ENCODE data around the gene SH2D3A.

Gene SH2D3A

GRCh38 chr19:6739883-6740588 is 27.2 kb downstream of the SH2D3A start:
- H3K4me1 Mint-ChIP-seq (ENCODE audit: low read depth): peaks cover 52% of the 10 kb centered on the region
- H3K36me3 Mint-ChIP-seq (ENCODE audit: low read depth): peaks cover 22% of the 10 kb centered on the region
- peak overlapping the region; percentile 36 for H3K27ac Mint-ChIP-seq
- no peaks in the 10 kb centered on the region for H3K27me3 Mint-ChIP-seq
- H3K9me3 Mint-ChIP-seq: no peaks in the 10 kb centered on the region
- H3K4me3 Mint-ChIP-seq: peak overlapping the region; percentile 86

DNA sequence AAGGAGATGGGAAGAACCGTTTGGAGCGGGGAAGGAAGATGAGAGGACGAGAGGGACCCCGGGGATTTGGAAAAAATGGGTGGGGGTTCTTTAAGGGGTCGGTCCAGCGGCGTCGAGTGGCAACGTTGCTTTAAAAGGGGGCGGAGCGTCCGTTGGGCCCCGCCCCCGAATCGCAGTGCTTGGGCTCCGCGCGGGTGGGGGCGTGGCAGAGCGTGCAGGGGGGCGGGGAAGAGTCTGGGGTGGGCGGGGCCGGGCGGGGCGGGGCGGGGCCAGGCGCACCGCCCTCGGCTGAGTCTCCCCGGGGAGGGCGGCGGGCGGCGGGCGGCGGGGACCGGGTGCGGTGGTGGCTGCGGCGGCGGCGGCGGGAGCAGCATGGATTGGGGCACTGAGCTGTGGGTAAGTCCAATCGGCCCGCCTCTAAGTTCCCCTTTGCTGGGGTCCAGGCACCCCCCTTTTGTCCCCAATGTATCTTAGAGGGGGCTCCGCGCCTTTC is 27.8 kb downstream of the SH2D3A start, which contains the start of gene TRIP10:
TSS of gene TRIP10 (plus strand) at position 291 of the 493 bp plus-strand sequence. CDS start at position 373, 82 bp downstream.
- Mint-ChIP-seq H3K27me3 (no peaks in the 10 kb centered on the region), H3K27ac (peak within 1 kb of the TSS; percentile 96), H3K4me3 (peak within 1 kb of the TSS; percentile 96), H3K4me1 (ENCODE audit: low read depth) (peaks cover 52% of the 10 kb centered on the region), H3K9me3 (no peaks in the 10 kb centered on the region), H3K36me3 (ENCODE audit: low read depth) (peaks cover 21% of the 10 kb centered on the region)

DNA sequence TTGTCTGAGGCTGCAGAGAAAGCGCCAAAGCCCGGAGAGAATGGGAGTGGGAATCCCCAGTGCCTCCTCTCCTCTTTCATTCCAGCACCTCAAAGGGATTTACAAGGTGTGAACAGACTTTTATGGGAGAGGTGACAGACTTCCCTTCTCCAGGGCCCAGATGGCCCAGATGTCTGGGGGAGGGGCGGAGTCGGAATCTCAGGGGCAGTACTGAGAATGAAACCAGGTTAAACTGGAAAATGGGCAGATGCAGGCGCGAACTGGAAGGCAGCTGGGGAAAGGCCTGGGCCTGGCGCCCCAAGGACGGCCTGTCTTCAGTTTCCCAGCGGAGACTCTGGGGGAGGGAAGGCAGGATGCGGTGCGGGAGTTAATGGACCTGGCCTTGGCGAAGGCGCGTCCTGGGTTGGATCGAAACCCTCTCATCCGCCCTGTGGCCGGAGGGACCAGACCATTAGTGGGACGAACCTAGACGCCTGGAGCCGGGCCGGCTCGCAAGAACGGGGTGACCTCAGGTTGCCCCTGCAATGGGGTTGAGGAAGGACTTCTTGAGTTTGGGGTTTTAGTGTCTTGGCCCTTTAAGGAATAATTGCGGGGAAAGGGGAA is 28.3 kb downstream of the SH2D3A start:
- Mint-ChIP-seq H3K9me3 (no peaks in the 10 kb centered on the region), H3K36me3 (ENCODE audit: low read depth) (peaks cover 16% of the 10 kb centered on the region), H3K27ac (peak overlapping the region; percentile 96), H3K4me3 (peak overlapping the region; percentile 96), H3K27me3 (no peaks in the 10 kb centered on the region), H3K4me1 (ENCODE audit: low read depth) (peaks cover 47% of the 10 kb centered on the region)

- Mint-ChIP-seq H3K4me1 (ENCODE audit: low read depth) (peaks cover 44% of the 10 kb centered on the region), H3K27me3 (no peaks in the 10 kb centered on the region), H3K36me3 (ENCODE audit: low read depth) (peaks cover 8% of the 10 kb centered on the region), H3K9me3 (no peaks in the 10 kb centered on the region), H3K27ac (peak overlapping the region; percentile 96), H3K4me3 (peak overlapping the region; percentile 96)
Measured at GRCh38 chr19:6737873-6738786, 29.1 kb downstream of the SH2D3A start.

GRCh38 chr19:6737284-6737872 is 29.9 kb downstream of the SH2D3A start, which contains the start of gene GPR108:
TSS of gene GPR108 (minus strand) at chr19:6737580. CDS start at chr19:6737576, 4 bp downstream.
- no peaks in the 10 kb centered on the region for H3K9me3 Mint-ChIP-seq
- H3K4me1 Mint-ChIP-seq (ENCODE audit: low read depth): peaks cover 44% of the 10 kb centered on the region
- H3K27me3 Mint-ChIP-seq: no peaks in the 10 kb centered on the region
- peak within 1 kb of the TSS; percentile 96 for H3K27ac Mint-ChIP-seq
- peaks cover 8% of the 10 kb centered on the region for H3K36me3 Mint-ChIP-seq (ENCODE audit: low read depth)
- peak within 1 kb of the TSS; percentile 96 for H3K4me3 Mint-ChIP-seq

GRCh38 chr19:6736917-6737283 is 30.3 kb downstream of the SH2D3A start:
- no peaks in the 10 kb centered on the region for H3K9me3 Mint-ChIP-seq
- peaks cover 44% of the 10 kb centered on the region for H3K4me1 Mint-ChIP-seq (ENCODE audit: low read depth)
- H3K4me3 Mint-ChIP-seq: peak overlapping the region; percentile 96
- peak overlapping the region; percentile 96 for H3K27ac Mint-ChIP-seq
- H3K36me3 Mint-ChIP-seq (ENCODE audit: low read depth): peaks cover 8% of the 10 kb centered on the region
- H3K27me3 Mint-ChIP-seq: no peaks in the 10 kb centered on the region

GRCh38 chr19:6736169-6736916 is 30.9 kb downstream of the SH2D3A start:
- H3K4me1 Mint-ChIP-seq (ENCODE audit: low read depth): peaks cover 39% of the 10 kb centered on the region
- H3K27ac Mint-ChIP-seq: peak overlapping the region; percentile 96
- no peaks in the 10 kb centered on the region for H3K9me3 Mint-ChIP-seq
- peaks cover 8% of the 10 kb centered on the region for H3K36me3 Mint-ChIP-seq (ENCODE audit: low read depth)
- peak overlapping the region; percentile 96 for H3K4me3 Mint-ChIP-seq
- no peaks in the 10 kb centered on the region for H3K27me3 Mint-ChIP-seq

DNA sequence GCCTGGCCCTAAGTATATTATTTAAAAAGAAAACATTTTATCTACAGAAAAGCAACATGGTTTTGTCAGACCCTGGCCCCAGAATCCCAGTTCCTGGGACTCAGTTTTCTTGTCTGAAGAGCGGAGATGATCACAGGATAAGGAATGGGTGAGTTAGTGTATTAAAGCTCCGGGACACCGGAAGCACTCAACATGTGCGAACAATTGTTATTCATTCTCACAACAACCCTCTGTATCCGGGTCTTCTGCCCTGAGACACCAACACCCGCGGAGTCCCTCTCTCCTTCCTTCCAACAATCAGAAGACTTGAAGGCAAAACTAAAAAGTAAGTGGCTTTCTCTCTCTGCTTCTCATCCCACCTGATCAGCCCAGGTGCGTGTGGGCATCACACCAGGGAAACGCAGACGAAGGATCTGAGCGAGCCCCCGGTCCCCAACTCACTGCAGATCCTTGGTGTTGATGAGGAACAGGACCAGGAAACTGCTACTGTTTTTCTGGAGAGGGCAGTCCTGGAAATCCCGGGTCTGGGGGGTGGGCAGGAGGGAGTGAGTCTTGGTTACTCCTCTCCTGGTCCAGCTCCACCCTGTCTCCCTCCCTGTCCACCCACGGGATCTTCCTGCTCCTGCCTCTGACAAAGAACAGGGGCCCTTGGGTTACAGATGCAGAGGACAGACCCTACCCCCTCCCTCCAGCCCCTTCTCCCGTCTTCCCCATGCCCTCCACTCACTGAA is 31.9 kb downstream of the SH2D3A start:
- peak overlapping the region; percentile 96 for H3K27ac Mint-ChIP-seq
- H3K27me3 Mint-ChIP-seq: no peaks in the 10 kb centered on the region
- H3K4me1 Mint-ChIP-seq (ENCODE audit: low read depth): peaks cover 33% of the 10 kb centered on the region
- peak overlapping the region; percentile 96 for H3K4me3 Mint-ChIP-seq
- peaks cover 8% of the 10 kb centered on the region for H3K36me3 Mint-ChIP-seq (ENCODE audit: low read depth)
- no peaks in the 10 kb centered on the region for H3K9me3 Mint-ChIP-seq

- Mint-ChIP-seq H3K4me1 (ENCODE audit: low read depth) (peaks cover 31% of the 10 kb centered on the region), H3K4me3 (no peak overlapping the region), H3K27ac (no peak overlapping the region), H3K9me3 (no peaks in the 10 kb centered on the region), H3K36me3 (ENCODE audit: low read depth) (peaks cover 8% of the 10 kb centered on the region), H3K27me3 (no peaks in the 10 kb centered on the region)
Measured at GRCh38 chr19:6734096-6734696, 33.0 kb downstream of the SH2D3A start.

- Mint-ChIP-seq H3K27me3 (no peaks in the 10 kb centered on the region), H3K4me3 (no peak overlapping the region), H3K4me1 (ENCODE audit: low read depth) (peaks cover 27% of the 10 kb centered on the region), H3K27ac (no peak overlapping the region), H3K9me3 (no peaks in the 10 kb centered on the region), H3K36me3 (ENCODE audit: low read depth) (peaks cover 8% of the 10 kb centered on the region)
Measured at GRCh38 chr19:6733338-6734095, 33.7 kb downstream of the SH2D3A start.

GRCh38 chr19:6732803-6733337 is 34.4 kb downstream of the SH2D3A start:
- H3K27me3 Mint-ChIP-seq: no peaks in the 10 kb centered on the region
- H3K36me3 Mint-ChIP-seq (ENCODE audit: low read depth): peaks cover 8% of the 10 kb centered on the region

GRCh38 chr19:6731822-6732221 is 35.4 kb downstream of the SH2D3A start:
- Mint-ChIP-seq H3K4me1 (ENCODE audit: low read depth) (peaks cover 22% of the 10 kb centered on the region), H3K9me3 (no peaks in the 10 kb centered on the region), H3K27me3 (no peaks in the 10 kb centered on the region), H3K27ac (no peak overlapping the region), H3K36me3 (ENCODE audit: low read depth) (peaks cover 8% of the 10 kb centered on the region), H3K4me3 (no peak overlapping the region)

More at GRCh38 chr19:6732803-6733337, 34.4 kb downstream of the SH2D3A start:
- Mint-ChIP-seq H3K9me3 (no peaks in the 10 kb centered on the region), H3K27ac (no peak overlapping the region), H3K4me3 (no peak overlapping the region), H3K4me1 (ENCODE audit: low read depth) (peaks cover 26% of the 10 kb centered on the region)

Measured in stimulated activated naive CD8-positive, alpha-beta T cell treated with anti-CD3 and anti-CD28 coated beads, Interleukin-15, Interleukin-2, amounts not matched to agents 100 ng/mL and 50 ng/mL, for 24 hours (primary cell).